GM20431 (cell line): ENCODE results near the gene NRXN3.
"Not testable (repeated sequence)": the region's sequence is repeated elsewhere in the genome, so short reads cannot be mapped to it uniquely, and the experiment has no call there.

Experiments
- in situ Hi-C: fragments of 300-500 bp; cut with MseI, MboI; formaldehyde crosslinking; loops from one replicate; pipeline ENCODE4 v1.15.0; 2020; ENCODE audit warnings: low sequenced_read_pairs; ENCODE audit not compliant: unreplicated experiment

Gene NRXN3

GRCh38 chr14:79019898-79020297, 849.7 kb downstream of the NRXN3 start:
- in situ Hi-C loops: not testable (repeated sequence)

- in situ Hi-C loops: no loop called here
Observed at GRCh38 chr14:79021766-79022165, 851.6 kb downstream of the NRXN3 start.

GRCh38 chr14:79027138-79027537, 857.0 kb downstream of the NRXN3 start:
- in situ Hi-C loops: no loop called here

GRCh38 chr14:79028281-79028680, 858.1 kb downstream of the NRXN3 start:
- in situ Hi-C loops: no loop called here

GRCh38 chr14:79036441-79036840, 866.3 kb downstream of the NRXN3 start:
- in situ Hi-C loops: no loop called here

- in situ Hi-C loops: no loop called here
Observed at GRCh38 chr14:79037106-79037505, 866.9 kb downstream of the NRXN3 start.

- in situ Hi-C loops: no loop called here
Observed at GRCh38 chr14:79037593-79037992, 867.4 kb downstream of the NRXN3 start.

- in situ Hi-C loops: no loop called here
Observed at GRCh38 chr14:79040790-79041189, 870.6 kb downstream of the NRXN3 start.

GRCh38 chr14:79043194-79043889, 873.2 kb downstream of the NRXN3 start:
- in situ Hi-C loops: no loop called here

- in situ Hi-C loops: no loop called here
Observed at GRCh38 chr14:79044894-79045624, 874.9 kb downstream of the NRXN3 start.

GRCh38 chr14:79050787-79051727, 880.9 kb downstream of the NRXN3 start:
- in situ Hi-C loops: no loop called here

- in situ Hi-C loops: no loop called here
Observed at GRCh38 chr14:79051742-79052141, 881.6 kb downstream of the NRXN3 start.

- in situ Hi-C loops: no loop called here
Observed at GRCh38 chr14:79056879-79057278, 886.7 kb downstream of the NRXN3 start.

- in situ Hi-C loops: no loop called here
Observed at GRCh38 chr14:79057333-79057732, 887.2 kb downstream of the NRXN3 start.

- in situ Hi-C loops: no loop called here
Observed at GRCh38 chr14:79062226-79062625, 892.1 kb downstream of the NRXN3 start.

GRCh38 chr14:79064214-79064613, 894.0 kb downstream of the NRXN3 start:
- in situ Hi-C loops: no loop called here

- in situ Hi-C loops: no loop called here
Observed at GRCh38 chr14:79074510-79074909, 904.3 kb downstream of the NRXN3 start.

GRCh38 chr14:79076428-79076827, 906.3 kb downstream of the NRXN3 start:
- in situ Hi-C loops: no loop called here

- in situ Hi-C loops: no loop called here
Observed at GRCh38 chr14:79077096-79077495, 906.9 kb downstream of the NRXN3 start.

- in situ Hi-C loops: no loop called here
Observed at GRCh38 chr14:79080040-79080439, 909.9 kb downstream of the NRXN3 start.

GRCh38 chr14:79082883-79083282, 912.7 kb downstream of the NRXN3 start:
- in situ Hi-C loops: no loop called here
